ENCODE results near the gene NPR3. TPM values are rescaled to one million over a fixed set of nuclear protein-coding genes. Genes with fewer than 3 reads are reported as not detected.
"Not testable (repeated sequence)": the region's sequence is repeated elsewhere in the genome, so short reads cannot be mapped to it uniquely, and the experiment has no call there.

Gene NPR3
- polyA plus RNA-seq, 1 of the 3 experiments (the other 2 are of a cell fraction) = 35.8 TPM

DNA sequence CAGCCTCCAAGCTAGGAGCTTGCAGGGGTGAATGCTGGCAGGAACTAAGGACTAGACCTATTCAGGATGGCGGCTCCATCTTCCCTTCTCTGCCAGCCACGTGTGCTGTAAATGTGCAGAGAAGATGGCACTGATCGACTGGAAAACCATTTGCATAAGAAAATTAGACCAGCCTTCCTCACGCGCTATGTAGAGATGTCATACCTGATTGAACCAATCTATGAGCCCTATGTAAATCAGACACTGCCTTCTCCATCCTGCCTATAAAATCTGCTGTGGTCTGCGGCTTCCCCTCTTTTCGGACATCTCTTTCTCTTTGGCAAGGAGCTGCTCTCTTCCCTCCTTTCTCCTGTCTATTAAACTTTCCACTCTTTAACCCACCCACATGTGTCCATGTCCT, 91.6 kb downstream of the NPR3 start:
- CTCF ChIA-PET = no interaction called here
- H3K9ac ChIP-seq = peak overlapping the region; percentile 45
- H2AFZ ChIP-seq (ENCODE audit: low read depth) = peak overlapping the region; percentile 73
- no peaks in the 10 kb centered on the region for H3K79me2 ChIP-seq (ENCODE audit: insufficient read depth)
- peak overlapping the region; percentile 65 for H3K4me2 ChIP-seq
- TF ChIP-seq GATA2 (CRISPR knock-in tag; IDR thresholded peaks at IDR 0.05) = no peak
- no peak for TF ChIP-seq MXI1 (IDR thresholded peaks at IDR 0.05; ENCODE audit: low read depth, low read length)
- TF ChIP-seq YY1 (IDR thresholded peaks at IDR 0.05; ENCODE audit: low read depth) = 0 out of 2 replicates have a peak, but pooled peaks have one; percentile 10
- H3K36me3 ChIP-seq (replicated peaks in 1 of 2; ENCODE audit: control insufficient read depth in 1 of 2, insufficient read depth in 2 of 2, low read length in 1 of 2) = no peaks in the 10 kb centered on the region
- H3K27ac ChIP-seq (ENCODE audit: low read depth in 2 of 2, low read length in 1 of 2) = peak overlapping the region in 1 of 2 experiments; percentile 69; a peak in 2 of 4 replicates
- peaks cover 44% of the 10 kb centered on the region for H3F3A ChIP-seq (replicated peaks; ENCODE audit: insufficient read depth)
- no peaks in the 10 kb centered on the region for H3K4me1 ChIP-seq (ENCODE audit: control insufficient read depth in 1 of 2, insufficient read depth in 2 of 2, low read depth in 1 of 2, low read length in 1 of 2)
- H3K9me2 ChIP-seq = no peaks in the 10 kb centered on the region
- no peaks in the 10 kb centered on the region for H4K20me1 ChIP-seq (ENCODE audit: insufficient read depth)
- no peak for DNase-seq
- H3K27me3 ChIP-seq (ENCODE audit: insufficient read depth) = no peaks in the 10 kb centered on the region
- 0 out of 2 replicates have a peak, but pooled peaks cover 7% of the 10 kb centered on the region for H3K9me3 ChIP-seq
- POLR2A ChIA-PET = no interaction called here
- WGBS (ENCODE audit: low lambda C conversion rate) = 43% methylated on average over 7 of the region's 7 CpGs
- H3K4me3 ChIP-seq (ENCODE audit: low read depth in 2 of 2, low read length in 1 of 2) = peak overlapping the region in 1 of 2 experiments; percentile 49; a peak in 2 of 4 replicates

DNA sequence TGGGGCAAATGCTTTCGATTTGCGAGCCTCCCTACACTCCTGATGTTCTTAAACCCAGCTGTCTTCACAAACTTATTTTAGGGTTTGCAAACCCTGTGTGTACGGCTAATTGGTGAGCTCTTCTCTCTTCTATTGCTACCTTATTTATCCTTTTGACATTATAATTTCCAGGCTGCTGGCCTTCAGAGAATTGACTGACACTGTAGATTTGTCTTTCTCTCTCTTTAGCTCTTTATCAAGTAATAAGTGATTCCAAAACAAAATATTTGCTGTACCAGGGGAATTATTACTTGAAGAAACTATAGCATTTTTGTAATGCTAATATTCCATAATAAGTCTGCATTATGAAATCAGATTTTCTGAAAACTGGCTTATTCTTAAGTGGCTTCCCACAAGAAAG, 92.5 kb downstream of the NPR3 start:
- WGBS (ENCODE audit: low lambda C conversion rate) = 27% methylated on average over 3 of the region's 3 CpGs

DNA sequence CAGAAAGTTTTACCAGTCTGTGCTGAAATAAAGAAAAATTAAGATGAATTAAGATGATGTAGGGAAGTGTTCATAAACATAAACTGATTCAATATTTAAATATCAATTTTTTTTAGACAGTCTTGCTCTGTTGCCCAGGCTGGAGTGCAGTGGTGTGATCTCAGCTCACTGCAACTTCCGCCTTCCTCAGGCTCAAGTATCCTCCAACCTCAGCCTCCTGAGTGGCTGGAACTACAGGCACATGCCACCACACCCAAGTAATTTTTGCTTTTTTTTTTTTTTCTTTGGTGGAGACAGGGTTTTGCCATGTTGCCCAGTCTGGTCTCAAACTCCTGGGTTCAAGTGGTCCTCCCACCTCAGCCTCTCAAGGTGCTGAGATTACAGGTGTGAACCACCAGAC, 94.3 kb downstream of the NPR3 start:
- H3K4me2 ChIP-seq; H3K79me2 ChIP-seq (ENCODE audit: insufficient read depth); H3K9me2 ChIP-seq; H4K20me1 ChIP-seq (ENCODE audit: insufficient read depth); CTCF ChIA-PET; H3K27me3 ChIP-seq (ENCODE audit: insufficient read depth); DNase-seq; H3K36me3 ChIP-seq (replicated peaks in 1 of 2; ENCODE audit: control insufficient read depth in 1 of 2, insufficient read depth in 2 of 2, low read length in 1 of 2); H2AFZ ChIP-seq (ENCODE audit: low read depth); H3K4me3 ChIP-seq (ENCODE audit: low read depth in 2 of 2, low read length in 1 of 2); POLR2A ChIA-PET; H3K9me3 ChIP-seq; H3K4me1 ChIP-seq (ENCODE audit: control insufficient read depth in 1 of 2, insufficient read depth in 2 of 2, low read depth in 1 of 2, low read length in 1 of 2): not testable (repeated sequence)
- Histone ChIP-seq H3F3A (replicated peaks; ENCODE audit: insufficient read depth) (peaks cover 46% of the 10 kb centered on the region), H3K27ac (ENCODE audit: low read depth in 2 of 2, low read length in 1 of 2) (peak overlapping the region in 1 of 2 experiments; percentile 98; a peak in 2 of 4 replicates), H3K9ac (peak overlapping the region; percentile 77; the same call in 1 of the 2 replicates)
- 39% methylated on average over 1 of the region's 1 CpG for WGBS (ENCODE audit: low lambda C conversion rate)

More for the DNA sequence above, 92.5 kb downstream of the NPR3 start:
- H3K9me3 ChIP-seq = 0 out of 2 replicates have a peak, but pooled peaks cover 7% of the 10 kb centered on the region
- peak overlapping the region; percentile 65 for H3K4me2 ChIP-seq
- H3K36me3 ChIP-seq (replicated peaks in 1 of 2; ENCODE audit: control insufficient read depth in 1 of 2, insufficient read depth in 2 of 2, low read length in 1 of 2) = no peaks in the 10 kb centered on the region
- H3K27me3 ChIP-seq (ENCODE audit: insufficient read depth) = no peaks in the 10 kb centered on the region
- H3K9me2 ChIP-seq = no peaks in the 10 kb centered on the region
- peak overlapping the region in 1 of 2 experiments; percentile 69; a peak in 2 of 4 replicates for H3K27ac ChIP-seq (ENCODE audit: low read depth in 2 of 2, low read length in 1 of 2)
- peak overlapping the region; percentile 73 for H2AFZ ChIP-seq (ENCODE audit: low read depth)
- peak overlapping the region in 1 of 2 experiments; percentile 49; a peak in 2 of 4 replicates for H3K4me3 ChIP-seq (ENCODE audit: low read depth in 2 of 2, low read length in 1 of 2)
- H3K9ac ChIP-seq = peak overlapping the region; percentile 45
- CTCF ChIA-PET = no interaction called here
- H3K4me1 ChIP-seq (ENCODE audit: control insufficient read depth in 1 of 2, insufficient read depth in 2 of 2, low read depth in 1 of 2, low read length in 1 of 2) = no peaks in the 10 kb centered on the region
- no peak for DNase-seq
- H3F3A ChIP-seq (replicated peaks; ENCODE audit: insufficient read depth) = peaks cover 42% of the 10 kb centered on the region
- no peaks in the 10 kb centered on the region for H3K79me2 ChIP-seq (ENCODE audit: insufficient read depth)
- no peaks in the 10 kb centered on the region for H4K20me1 ChIP-seq (ENCODE audit: insufficient read depth)
- POLR2A ChIA-PET = no interaction called here
- TF ChIP-seq POLR2AphosphoS5 (IDR thresholded peaks at IDR 0.05; ENCODE audit: low read depth, low read length) = no peak
- TF ChIP-seq TEAD4 (IDR thresholded peaks at IDR 0.05; ENCODE audit: borderline replicate concordance, insufficient read depth) = no peak
- TF ChIP-seq YY1 (IDR thresholded peaks at IDR 0.05; ENCODE audit: low read depth) = no peak
- no peak for TF ChIP-seq NFIC (IDR thresholded peaks at IDR 0.05; ENCODE audit: borderline replicate concordance)
- no peak for TF ChIP-seq CHD2 (IDR thresholded peaks at IDR 0.05; ENCODE audit: low read length, partially characterized antibody)
- no peak for TF ChIP-seq RFX5 (IDR thresholded peaks at IDR 0.05; ENCODE audit: low read length)
- TF ChIP-seq, protein P1, sequence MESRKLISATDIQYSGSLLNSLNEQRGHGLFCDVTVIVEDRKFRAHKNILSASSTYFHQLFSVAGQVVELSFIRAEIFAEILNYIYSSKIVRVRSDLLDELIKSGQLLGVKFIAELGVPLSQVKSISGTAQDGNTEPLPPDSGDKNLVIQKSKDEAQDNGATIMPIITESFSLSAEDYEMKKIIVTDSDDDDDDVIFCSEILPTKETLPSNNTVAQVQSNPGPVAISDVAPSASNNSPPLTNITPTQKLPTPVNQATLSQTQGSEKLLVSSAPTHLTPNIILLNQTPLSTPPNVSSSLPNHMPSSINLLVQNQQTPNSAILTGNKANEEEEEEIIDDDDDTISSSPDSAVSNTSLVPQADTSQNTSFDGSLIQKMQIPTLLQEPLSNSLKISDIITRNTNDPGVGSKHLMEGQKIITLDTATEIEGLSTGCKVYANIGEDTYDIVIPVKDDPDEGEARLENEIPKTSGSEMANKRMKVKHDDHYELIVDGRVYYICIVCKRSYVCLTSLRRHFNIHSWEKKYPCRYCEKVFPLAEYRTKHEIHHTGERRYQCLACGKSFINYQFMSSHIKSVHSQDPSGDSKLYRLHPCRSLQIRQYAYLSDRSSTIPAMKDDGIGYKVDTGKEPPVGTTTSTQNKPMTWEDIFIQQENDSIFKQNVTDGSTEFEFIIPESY (IDR thresholded peaks at IDR 0.05; ENCODE audit: borderline replicate concordance, low read depth) = no peak
- TF ChIP-seq EZH2phosphoT487 (IDR thresholded peaks at IDR 0.05; ENCODE audit: borderline replicate concordance, low read depth) = no peak
- no peak for TF ChIP-seq MXI1 (IDR thresholded peaks at IDR 0.05; ENCODE audit: low read depth, low read length)
- TF ChIP-seq TCF12 (IDR thresholded peaks at IDR 0.05) = no peak
- TF ChIP-seq GABPA (IDR thresholded peaks at IDR 0.05; ENCODE audit: low read depth) = no peak
- no peak for TF ChIP-seq GATA2 (CRISPR knock-in tag; IDR thresholded peaks at IDR 0.05)
- TF ChIP-seq TAF1 (IDR thresholded peaks at IDR 0.05; ENCODE audit: borderline replicate concordance, low read depth, low read length) = no peak
- TF ChIP-seq, protein P2, sequence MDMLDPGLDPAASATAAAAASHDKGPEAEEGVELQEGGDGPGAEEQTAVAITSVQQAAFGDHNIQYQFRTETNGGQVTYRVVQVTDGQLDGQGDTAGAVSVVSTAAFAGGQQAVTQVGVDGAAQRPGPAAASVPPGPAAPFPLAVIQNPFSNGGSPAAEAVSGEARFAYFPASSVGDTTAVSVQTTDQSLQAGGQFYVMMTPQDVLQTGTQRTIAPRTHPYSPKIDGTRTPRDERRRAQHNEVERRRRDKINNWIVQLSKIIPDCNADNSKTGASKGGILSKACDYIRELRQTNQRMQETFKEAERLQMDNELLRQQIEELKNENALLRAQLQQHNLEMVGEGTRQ (IDR thresholded peaks at IDR 0.05; ENCODE audit: borderline replicate concordance, low read depth, low read length) = no peak
- TF ChIP-seq, protein P3, sequence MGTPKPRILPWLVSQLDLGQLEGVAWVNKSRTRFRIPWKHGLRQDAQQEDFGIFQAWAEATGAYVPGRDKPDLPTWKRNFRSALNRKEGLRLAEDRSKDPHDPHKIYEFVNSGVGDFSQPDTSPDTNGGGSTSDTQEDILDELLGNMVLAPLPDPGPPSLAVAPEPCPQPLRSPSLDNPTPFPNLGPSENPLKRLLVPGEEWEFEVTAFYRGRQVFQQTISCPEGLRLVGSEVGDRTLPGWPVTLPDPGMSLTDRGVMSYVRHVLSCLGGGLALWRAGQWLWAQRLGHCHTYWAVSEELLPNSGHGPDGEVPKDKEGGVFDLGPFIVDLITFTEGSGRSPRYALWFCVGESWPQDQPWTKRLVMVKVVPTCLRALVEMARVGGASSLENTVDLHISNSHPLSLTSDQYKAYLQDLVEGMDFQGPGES (IDR thresholded peaks at IDR 0.05; ENCODE audit: low read depth, low read length) = no peak
- TF ChIP-seq MEF2A (IDR thresholded peaks at IDR 0.05; ENCODE audit: borderline replicate concordance, low read depth) = no peak
